HG02759 (cell line): ENCODE measurements around the gene ZNF19.
"Not testable (repeated sequence)": the region's sequence is repeated elsewhere in the genome, so short reads cannot be mapped to it uniquely, and the experiment has no call there.

ENCODE experiments used
- ATAC-seq: cut with Tn5 transposase; IDR thresholded peaks from one replicate; pipeline ENCODE4 v1.9.1; 2021; ENCODE audit warnings: mild to moderate bottlenecking, moderate library complexity; ENCODE audit not compliant: unreplicated experiment

ZNF19 gene

GRCh38 chr16:71489122-71489521, at the start of gene ZNF19:
TSS of gene ZNF19 (minus strand) at chr16:71489324. CDS start at chr16:71482114, 7,210 bp downstream.
- no peak for ATAC-seq

DNA sequence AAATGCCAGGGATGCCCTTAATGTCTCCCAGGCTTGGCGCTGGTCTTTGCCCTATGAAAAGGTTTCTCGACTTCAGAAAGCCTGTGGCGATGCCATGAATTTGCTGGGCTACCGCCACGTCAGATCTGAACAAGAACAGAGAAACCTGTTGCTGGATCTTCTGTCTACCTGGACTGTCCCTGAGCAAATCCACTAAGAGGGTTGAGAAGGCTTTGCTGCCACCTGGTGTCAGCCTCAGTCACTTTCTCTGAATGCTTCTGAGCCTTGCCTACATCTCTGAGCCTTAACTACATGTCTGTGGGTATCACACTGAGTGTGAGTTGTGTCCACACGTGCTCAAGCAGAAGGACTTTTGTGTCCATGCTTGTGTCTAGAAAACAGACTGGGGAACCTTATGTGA, 48.5 kb upstream of the ZNF19 start:
- peak; percentile 71 for ATAC-seq

DNA sequence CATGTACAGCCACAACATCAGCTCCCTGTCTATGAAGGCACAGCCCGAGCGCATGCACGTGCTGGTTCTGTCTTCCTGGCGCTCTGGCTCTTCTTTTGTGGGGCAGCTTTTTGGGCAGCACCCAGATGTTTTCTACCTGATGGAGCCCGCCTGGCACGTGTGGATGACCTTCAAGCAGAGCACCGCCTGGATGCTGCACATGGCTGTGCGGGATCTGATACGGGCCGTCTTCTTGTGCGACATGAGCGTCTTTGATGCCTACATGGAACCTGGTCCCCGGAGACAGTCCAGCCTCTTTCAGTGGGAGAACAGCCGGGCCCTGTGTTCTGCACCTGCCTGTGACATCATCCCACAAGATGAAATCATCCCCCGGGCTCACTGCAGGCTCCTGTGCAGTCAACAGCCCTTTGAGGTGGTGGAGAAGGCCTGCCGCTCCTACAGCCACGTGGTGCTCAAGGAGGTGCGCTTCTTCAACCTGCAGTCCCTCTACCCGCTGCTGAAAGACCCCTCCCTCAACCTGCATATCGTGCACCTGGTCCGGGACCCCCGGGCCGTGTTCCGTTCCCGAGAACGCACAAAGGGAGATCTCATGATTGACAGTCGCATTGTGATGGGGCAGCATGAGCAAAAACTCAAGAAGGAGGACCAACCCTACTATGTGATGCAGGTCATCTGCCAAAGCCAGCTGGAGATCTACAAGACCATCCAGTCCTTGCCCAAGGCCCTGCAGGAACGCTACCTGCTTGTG, 47.8 kb upstream of the ZNF19 start:
- no peak for ATAC-seq

- no peak for ATAC-seq
Observed at GRCh38 chr16:71532366-71532765, 43.2 kb upstream of the ZNF19 start.

- no peak for ATAC-seq
Observed at GRCh38 chr16:71528863-71529262, 39.7 kb upstream of the ZNF19 start.

- ATAC-seq, result no peak
Observed at GRCh38 chr16:71528257-71528656, 39.1 kb upstream of the ZNF19 start.

DNA sequence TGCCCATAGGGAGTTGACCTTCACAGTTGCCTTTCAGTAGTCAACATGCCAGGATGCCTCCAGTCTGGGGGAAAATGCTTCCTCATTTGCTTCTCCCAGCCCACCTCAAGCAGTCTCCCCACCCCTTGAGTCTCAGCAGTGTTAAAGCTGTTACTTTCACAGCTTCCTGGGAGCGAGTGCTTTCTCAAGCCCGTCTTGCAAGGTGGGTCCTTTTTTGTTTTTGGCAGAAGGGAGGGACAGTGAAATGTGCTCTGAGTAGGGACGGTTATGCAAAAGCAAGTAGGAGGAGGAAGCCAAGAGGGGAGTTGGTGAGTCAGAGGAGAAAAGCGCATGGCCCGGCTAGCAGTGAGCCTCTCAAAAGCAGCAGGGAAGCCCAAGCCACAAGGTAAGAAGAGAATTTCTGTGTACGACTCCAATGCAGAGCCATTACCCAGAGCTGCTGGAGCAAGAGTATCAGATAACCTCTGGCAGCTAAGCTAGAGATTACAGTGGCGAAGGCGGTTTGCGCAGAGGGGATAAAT, 37.0 kb upstream of the ZNF19 start, which contains the start of gene CHST4:
TSS of gene CHST4 (plus strand) at position 316 of the 521 bp plus-strand sequence. CDS start 10,252 bp downstream, outside the sequence.
- no peak for ATAC-seq

DNA sequence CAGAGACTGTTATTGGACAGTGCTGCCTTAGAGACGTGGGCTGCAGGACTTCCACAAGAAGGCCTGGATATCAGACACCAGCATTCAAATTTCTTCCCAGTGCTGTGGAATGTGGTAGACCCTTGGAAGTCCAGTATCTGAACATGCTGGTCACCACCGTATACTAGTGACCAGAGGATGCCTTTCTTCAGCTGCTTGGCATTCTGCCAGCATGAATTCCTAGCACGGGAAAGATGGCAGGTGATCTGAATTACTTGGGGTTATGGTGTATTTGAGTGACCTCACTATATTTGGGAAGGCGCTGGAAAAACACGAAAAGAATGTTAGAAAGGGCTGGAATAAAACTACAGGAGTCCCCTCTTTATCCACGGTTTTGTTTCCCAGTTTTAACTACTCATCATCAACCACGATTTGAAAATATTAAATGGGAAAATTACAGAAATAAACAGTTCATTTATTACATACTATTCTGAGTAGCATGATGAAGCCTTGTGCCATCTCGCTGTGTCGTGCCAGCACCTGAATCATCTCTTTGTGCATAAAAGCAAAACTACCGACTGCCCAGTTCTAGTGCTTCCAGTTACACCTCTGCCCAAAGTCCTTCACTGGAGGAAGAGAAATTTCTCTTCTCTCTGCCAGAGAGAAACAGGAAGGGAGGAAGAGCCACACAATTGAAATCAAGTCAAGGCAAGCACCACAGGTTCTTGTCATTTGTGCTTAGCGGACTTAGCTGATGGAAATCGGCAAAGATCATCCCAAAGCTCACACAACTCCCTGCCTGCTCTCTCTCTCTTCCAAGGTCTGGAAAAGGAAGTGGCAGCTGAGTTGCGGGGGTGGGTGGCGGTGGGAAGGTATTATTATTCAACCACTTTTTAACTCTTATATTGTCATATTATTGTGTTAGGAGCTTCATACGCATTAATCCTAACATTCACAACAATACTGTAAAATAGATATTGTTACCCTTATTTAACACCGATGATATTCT, 35.7 kb upstream of the ZNF19 start:
- ATAC-seq, result no peak

DNA sequence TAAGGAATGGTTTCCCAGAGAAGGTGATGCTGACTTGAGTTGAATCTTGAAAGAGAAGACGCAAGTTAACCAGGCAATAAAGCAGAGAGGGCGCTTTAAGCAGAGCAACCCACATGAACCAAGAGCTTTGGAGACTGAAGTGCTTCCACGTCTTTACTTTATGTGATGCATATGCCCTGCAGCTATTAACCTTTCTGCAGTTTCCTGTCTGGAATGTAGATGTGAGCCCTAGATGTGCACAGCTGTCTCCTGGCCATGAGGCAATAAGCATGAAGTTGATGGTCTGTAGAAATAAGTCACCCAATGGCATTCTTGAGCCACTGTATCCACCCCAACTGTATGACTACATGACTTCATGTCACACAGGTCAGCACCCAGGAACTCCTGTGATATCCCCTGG, 31.4 kb upstream of the ZNF19 start:
- ATAC-seq, result no peak

GRCh38 chr16:71515026-71515425, 25.9 kb upstream of the ZNF19 start:
- no peak for ATAC-seq

DNA sequence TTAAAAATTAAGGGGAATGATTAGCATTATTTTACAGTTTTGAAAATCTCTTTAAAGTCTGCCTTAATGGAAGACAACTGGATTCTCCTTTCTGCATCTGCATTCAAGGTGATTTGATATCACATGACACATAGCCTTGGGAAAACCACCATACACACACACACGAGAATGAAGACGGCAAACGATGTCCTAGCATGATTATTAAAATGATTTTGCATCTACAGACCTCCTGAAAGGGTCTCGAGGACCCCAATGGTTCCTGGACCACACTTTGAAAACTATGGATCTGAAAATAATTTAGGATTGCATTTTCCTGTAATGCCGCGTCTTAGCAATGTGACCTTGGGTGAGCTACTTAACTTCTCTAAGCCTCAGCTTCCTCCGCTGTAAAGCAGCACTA, 25.4 kb upstream of the ZNF19 start:
- no peak for ATAC-seq

- ATAC-seq, result no peak
Observed at GRCh38 chr16:71513302-71513701, 24.2 kb upstream of the ZNF19 start.

DNA sequence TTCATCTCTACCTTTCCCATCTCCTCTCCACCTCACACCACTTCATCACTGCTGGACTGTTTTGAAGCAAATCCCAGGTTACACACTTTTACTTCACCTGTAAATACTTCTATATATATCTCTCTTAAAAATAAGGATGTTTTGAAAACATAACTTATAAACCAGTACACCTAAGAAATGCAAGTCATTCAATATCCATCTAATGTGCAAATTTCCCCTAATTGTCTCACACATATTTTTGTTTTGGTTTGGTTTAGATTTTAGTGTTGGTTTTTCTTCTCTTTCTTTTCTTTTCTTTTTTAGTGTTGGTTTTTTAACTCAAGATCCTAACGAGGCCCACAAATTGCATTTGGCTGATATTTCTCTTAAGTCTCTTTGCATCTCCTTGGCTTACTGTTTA, 17.9 kb upstream of the ZNF19 start:
- ATAC-seq, result no peak

DNA sequence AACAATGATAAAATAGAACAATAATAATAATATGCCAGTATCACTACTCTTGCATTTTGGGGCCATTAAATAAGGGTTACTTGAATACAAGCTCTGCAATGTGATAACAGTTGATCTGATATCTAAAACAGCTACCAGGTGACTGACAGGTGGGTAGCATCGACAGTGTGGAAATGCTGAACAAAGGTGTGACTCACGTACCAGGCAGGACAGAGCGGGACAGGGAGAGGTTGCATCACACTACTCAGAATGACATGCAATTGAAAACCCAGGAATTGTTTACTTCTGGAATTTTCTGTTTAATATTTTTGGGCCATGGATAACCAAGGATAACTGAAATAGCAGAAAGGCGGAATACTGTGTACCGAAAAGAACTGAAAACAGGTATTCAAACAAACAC, 15.8 kb upstream of the ZNF19 start:
- ATAC-seq, result no peak

DNA sequence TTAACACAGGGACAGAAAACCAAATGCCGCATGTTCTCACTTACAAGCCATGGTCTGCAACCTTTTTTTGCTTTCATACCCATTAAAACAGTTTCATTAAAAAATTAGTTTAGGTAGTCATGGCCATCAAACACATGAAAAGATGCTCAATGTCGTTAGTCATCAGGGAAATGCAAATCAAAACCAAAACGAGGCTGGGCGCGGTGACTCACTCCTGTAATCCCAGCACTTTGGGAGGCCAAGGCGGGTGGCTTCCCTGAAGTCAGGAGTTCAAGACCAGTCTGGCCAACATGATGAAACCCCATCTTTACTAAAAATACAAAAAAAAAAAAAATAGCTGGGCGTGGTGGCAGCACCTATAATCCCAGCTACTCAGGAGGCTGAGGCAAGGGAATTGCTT, 14.9 kb upstream of the ZNF19 start:
- ATAC-seq, result not testable (repeated sequence)

GRCh38 chr16:71501547-71501946, 12.4 kb upstream of the ZNF19 start:
- no peak for ATAC-seq

- ATAC-seq, result no peak
Observed at GRCh38 chr16:71500964-71501363, 11.8 kb upstream of the ZNF19 start.

DNA sequence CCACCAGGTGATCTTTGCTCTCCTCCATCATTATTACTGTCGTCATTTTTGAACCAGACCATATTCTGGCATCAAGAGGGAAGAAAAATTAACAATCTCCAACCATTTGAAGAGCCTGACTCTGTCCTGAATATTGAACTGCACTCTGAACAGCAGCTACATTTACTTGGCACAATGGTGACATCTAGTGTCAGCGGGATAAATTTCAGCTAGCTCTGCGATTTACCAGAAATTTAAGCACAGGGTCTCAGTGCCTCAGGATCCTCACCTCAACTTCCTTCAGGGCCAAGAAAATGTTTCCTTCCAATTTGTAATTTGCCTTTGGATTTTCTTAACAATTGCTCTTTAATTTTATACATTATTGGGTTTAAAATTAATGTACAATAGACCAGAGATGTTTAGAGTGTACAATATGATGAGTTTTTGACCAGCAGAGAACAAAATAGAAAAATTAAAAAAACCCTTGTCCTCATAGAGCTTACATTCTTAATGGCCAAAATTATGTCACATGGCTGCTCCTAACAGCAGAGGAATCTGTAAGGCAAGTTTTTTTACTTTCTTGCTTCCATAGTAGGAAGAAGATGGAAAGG, 10.7 kb upstream of the ZNF19 start:
- no peak for ATAC-seq

DNA sequence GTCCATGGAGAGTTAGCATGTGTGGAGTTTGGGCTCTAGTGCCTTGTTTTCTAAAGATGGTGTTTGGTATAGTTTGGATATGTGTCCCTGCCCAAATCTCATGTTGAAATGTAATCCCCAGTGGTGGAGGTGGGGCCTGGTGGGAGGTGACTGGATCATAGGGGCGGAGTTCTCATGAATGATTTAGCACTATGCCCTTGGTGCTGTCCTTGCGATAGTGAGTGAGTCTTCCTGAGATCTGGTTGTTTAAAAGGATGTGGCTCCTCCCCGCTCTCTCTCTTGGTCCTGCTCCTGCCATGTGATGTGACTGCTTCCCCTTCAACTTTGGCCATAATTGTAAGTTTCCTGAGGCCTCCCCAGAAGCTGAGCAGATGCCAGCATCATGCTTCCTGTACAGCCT, 8.9 kb upstream of the ZNF19 start:
- no peak for ATAC-seq

- ATAC-seq, result no peak
Observed at GRCh38 chr16:71493213-71493612, 4.1 kb upstream of the ZNF19 start.

DNA sequence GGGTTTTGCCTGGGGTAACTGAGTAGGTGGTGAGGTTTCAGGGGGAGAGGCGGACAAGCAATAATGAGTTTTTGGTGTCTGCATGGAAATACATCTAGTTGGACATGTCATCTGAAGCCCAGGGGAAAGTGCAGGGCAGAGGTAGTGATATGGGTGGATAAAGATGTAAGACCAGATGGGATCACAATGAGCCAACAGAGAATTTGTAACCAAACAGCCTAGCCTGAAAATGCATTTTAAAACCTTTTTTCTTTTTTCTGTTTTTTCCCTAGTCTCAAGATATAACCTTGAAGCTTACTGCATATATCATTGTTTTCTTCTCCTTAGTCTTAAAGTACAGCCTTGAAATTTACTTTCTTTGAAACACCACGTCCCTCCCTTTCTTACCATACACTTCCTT, 3.7 kb upstream of the ZNF19 start:
- no peak for ATAC-seq
